Stimulated activated CD8-positive, alpha-beta memory T cell treated with anti-CD3 and anti-CD28 coated beads, Interleukin-7, amount 100 ng/mL, for 48 hours (primary cell): ENCODE data around the gene BLMH.

Source experiments
- DNase-seq, 2 donors: peaks; one replicate each; pipeline ENCODE4 v3.0.0-alpha.2; 2020; ENCODE audit warnings: low read depth in 1 of 2; ENCODE audit errors: extremely low read depth in 1 of 2

Gene BLMH

GRCh38 chr17:30253312-30253711, 38.4 kb downstream of the BLMH start:
- no peak for DNase-seq

- DNase-seq = no peak
Observed at GRCh38 chr17:30251931-30252330, 39.8 kb downstream of the BLMH start.

GRCh38 chr17:30249460-30249859, 42.3 kb downstream of the BLMH start:
- no peak for DNase-seq

- no peak for DNase-seq
Observed at GRCh38 chr17:30248786-30249185, 43.0 kb downstream of the BLMH start.

GRCh38 chr17:30246460-30246859, 45.3 kb downstream of the BLMH start:
- DNase-seq = no peak

GRCh38 chr17:30244853-30245385, 46.8 kb downstream of the BLMH start:
- DNase-seq = no peak

- DNase-seq = no peak
Observed at GRCh38 chr17:30243568-30243967, 48.2 kb downstream of the BLMH start.

- DNase-seq = no peak
Observed at GRCh38 chr17:30243002-30243401, 48.7 kb downstream of the BLMH start.

- DNase-seq = no peak
Observed at GRCh38 chr17:30241051-30241450, 50.7 kb downstream of the BLMH start.

GRCh38 chr17:30240177-30240576, 51.6 kb downstream of the BLMH start:
- no peak for DNase-seq

GRCh38 chr17:30239089-30239462, 52.7 kb downstream of the BLMH start:
- DNase-seq = no peak

GRCh38 chr17:30238387-30239088, 53.2 kb downstream of the BLMH start:
- DNase-seq = no peak

- DNase-seq = no peak
Observed at GRCh38 chr17:30238003-30238344, 53.8 kb downstream of the BLMH start.

- DNase-seq = no peak
Observed at GRCh38 chr17:30237296-30238002, 54.3 kb downstream of the BLMH start.

GRCh38 chr17:30236766-30237165, 55.0 kb downstream of the BLMH start:
- no peak for DNase-seq

- no peak for DNase-seq
Observed at GRCh38 chr17:30236297-30236624, 55.5 kb downstream of the BLMH start.

- no peak for DNase-seq
Observed at GRCh38 chr17:30235386-30236296, 56.1 kb downstream of the BLMH start, which contains the start of gene SLC6A4. SLC6A4 (minus strand) TSS chr17:30235697; CDS start chr17:30221958, 13,739 bp downstream.

- DNase-seq = no peak
Observed at GRCh38 chr17:30234964-30235363, 56.8 kb downstream of the BLMH start.

GRCh38 chr17:30234296-30234695, 57.4 kb downstream of the BLMH start:
- no peak for DNase-seq

- DNase-seq = no peak
Observed at GRCh38 chr17:30232824-30233427, 58.8 kb downstream of the BLMH start.
